Effector memory CD8-positive, alpha-beta T cell (primary cell): ENCODE measurements around the gene RAB18.
A peak's percentile ranks its signal among the peaks of the same experiment; 100 is the strongest.

Source experiments
- ATAC-seq: fragments of 150-1000 bp; cut with Tn5 transposase; replicated peaks from 2 replicates; pipeline ENCODE4 v1.10.0; 2021; ENCODE audit warnings: mild to moderate bottlenecking, moderate library complexity
- DNase-seq, 3 experiments: peaks; one replicate each; pipeline ENCODE4 v3.0.0; 2021
- H3K27ac Mint-ChIP-seq, 2 donors: one replicate each; pipeline ENCODE4 v1.8.0; 2022; ENCODE audit warnings: mild to moderate bottlenecking in 2 of 2, mixed read lengths in 2 of 2, moderate library complexity in 2 of 2
- H3K27me3 Mint-ChIP-seq, 2 donors: one replicate each; pipeline ENCODE4 v1.8.0; 2022; ENCODE audit warnings: mixed read lengths in 2 of 2
- H3K36me3 Mint-ChIP-seq: one replicate; pipeline ENCODE4 v1.8.0; 2022; ENCODE audit warnings: mild to moderate bottlenecking, moderate library complexity, mixed read lengths; ENCODE audit not compliant: insufficient read depth
- H3K4me1 Mint-ChIP-seq, 2 donors: one replicate each; pipeline ENCODE4 v1.8.0; 2022; ENCODE audit warnings: low read depth in 2 of 2, mixed read lengths in 2 of 2
- H3K4me3 Mint-ChIP-seq, 2 donors: one replicate each; pipeline ENCODE4 v1.8.0; 2022; ENCODE audit warnings: mild to moderate bottlenecking in 2 of 2, mixed read lengths in 2 of 2, moderate library complexity in 2 of 2
- H3K9me3 Mint-ChIP-seq, 2 donors: one replicate each; pipeline ENCODE4 v1.8.0; 2022; ENCODE audit warnings: mixed read lengths in 2 of 2

The RAB18 gene

GRCh38 chr10:27514243-27514642 is 10.1 kb downstream of the RAB18 start:
- Mint-ChIP-seq H3K36me3 (peaks cover 87% of the 10 kb centered on the region), H3K9me3 (no peaks in the 10 kb centered on the region), H3K27ac (peak overlapping the region in 1 of 2 donors; percentile 83), H3K27me3 (no peaks in the 10 kb centered on the region), H3K4me1 (peaks cover 44 to 55% of the 10 kb centered on the region in 2 donors), H3K4me3 (peak overlapping the region; percentile 11 to 61)
- no peak for ATAC-seq
- no peak for DNase-seq

GRCh38 chr10:27518261-27518660 is 14.2 kb downstream of the RAB18 start:
- DNase-seq (no peak), ATAC-seq (no peak)
- Mint-ChIP-seq H3K9me3 (no peaks in the 10 kb centered on the region), H3K4me3 (no peak overlapping the region), H3K4me1 (peaks cover 43 to 56% of the 10 kb centered on the region in 2 donors), H3K27me3 (no peaks in the 10 kb centered on the region), H3K27ac (no peak overlapping the region), H3K36me3 (peaks cover 61% of the 10 kb centered on the region)

- Mint-ChIP-seq H3K4me3 (no peak overlapping the region), H3K27me3 (no peaks in the 10 kb centered on the region), H3K4me1 (peaks cover 48 to 71% of the 10 kb centered on the region in 2 donors), H3K9me3 (no peaks in the 10 kb centered on the region), H3K27ac (no peak overlapping the region), H3K36me3 (peaks cover 20% of the 10 kb centered on the region)
- no peak for ATAC-seq
- no peak for DNase-seq
These were observed 21.7 kb downstream of the RAB18 start for GRCh38 chr10:27525819-27526218.

- DNase-seq, result no peak
- Mint-ChIP-seq H3K4me3 (no peak overlapping the region), H3K36me3 (peaks cover 20% of the 10 kb centered on the region), H3K9me3 (no peaks in the 10 kb centered on the region), H3K27ac (no peak overlapping the region), H3K4me1 (peaks cover 49 to 73% of the 10 kb centered on the region in 2 donors), H3K27me3 (no peaks in the 10 kb centered on the region)
- ATAC-seq, result no peak
These were observed 22.1 kb downstream of the RAB18 start for GRCh38 chr10:27526242-27526641.

- no peak overlapping the region for H3K4me3 Mint-ChIP-seq
- peaks cover 23% of the 10 kb centered on the region for H3K36me3 Mint-ChIP-seq
- H3K4me1 Mint-ChIP-seq, result peaks cover 44 to 64% of the 10 kb centered on the region in 2 donors
- ATAC-seq, result no peak
- H3K27me3 Mint-ChIP-seq, result no peaks in the 10 kb centered on the region
- no peaks in the 10 kb centered on the region for H3K9me3 Mint-ChIP-seq
- DNase-seq, result no peak
- peak overlapping the region; percentile 46 to 64 for H3K27ac Mint-ChIP-seq
These were observed 23.7 kb downstream of the RAB18 start for GRCh38 chr10:27527666-27528295.

- Mint-ChIP-seq H3K27me3 (no peaks in the 10 kb centered on the region), H3K27ac (peak overlapping the region; percentile 4 to 23), H3K9me3 (no peaks in the 10 kb centered on the region), H3K4me3 (no peak overlapping the region), H3K4me1 (peaks cover 37 to 56% of the 10 kb centered on the region in 2 donors), H3K36me3 (peaks cover 18% of the 10 kb centered on the region)
- ATAC-seq, result no peak
- DNase-seq, result no peak
These were observed 25.1 kb downstream of the RAB18 start for GRCh38 chr10:27529010-27529783.

GRCh38 chr10:27530477-27530876 is 26.4 kb downstream of the RAB18 start:
- H3K27ac Mint-ChIP-seq, result peak overlapping the region; percentile 23 to 29
- no peaks in the 10 kb centered on the region for H3K27me3 Mint-ChIP-seq
- no peaks in the 10 kb centered on the region for H3K9me3 Mint-ChIP-seq
- H3K4me3 Mint-ChIP-seq, result no peak overlapping the region
- H3K4me1 Mint-ChIP-seq, result peaks cover 30 to 45% of the 10 kb centered on the region in 2 donors
- peaks cover 11% of the 10 kb centered on the region for H3K36me3 Mint-ChIP-seq
- DNase-seq (no peak), ATAC-seq (no peak)

- ATAC-seq, result peak; percentile 85
- Mint-ChIP-seq H3K36me3 (peaks cover 11% of the 10 kb centered on the region), H3K4me1 (peaks cover 27 to 45% of the 10 kb centered on the region in 2 donors), H3K27ac (peak overlapping the region; percentile 78 to 85), H3K9me3 (no peaks in the 10 kb centered on the region), H3K4me3 (peak overlapping the region; percentile 28 to 63), H3K27me3 (no peaks in the 10 kb centered on the region)
- DNase-seq, result no peak
These were observed 27.3 kb downstream of the RAB18 start for GRCh38 chr10:27531336-27531847.

GRCh38 chr10:27534161-27534700 is 30.1 kb downstream of the RAB18 start:
- Mint-ChIP-seq H3K27me3 (no peaks in the 10 kb centered on the region), H3K4me3 (no peak overlapping the region), H3K9me3 (no peaks in the 10 kb centered on the region), H3K36me3 (peaks cover 12% of the 10 kb centered on the region), H3K27ac (no peak overlapping the region), H3K4me1 (peaks cover 15 to 28% of the 10 kb centered on the region in 2 donors)
- no peak for ATAC-seq
- no peak for DNase-seq

- peaks cover 12% of the 10 kb centered on the region for H3K36me3 Mint-ChIP-seq
- H3K4me3 Mint-ChIP-seq, result no peak overlapping the region
- peaks cover 11 to 19% of the 10 kb centered on the region in 2 donors for H3K4me1 Mint-ChIP-seq
- no peaks in the 10 kb centered on the region for H3K27me3 Mint-ChIP-seq
- no peaks in the 10 kb centered on the region for H3K9me3 Mint-ChIP-seq
- DNase-seq (no peak), ATAC-seq (no peak)
- no peak overlapping the region for H3K27ac Mint-ChIP-seq
These were observed 31.2 kb downstream of the RAB18 start for GRCh38 chr10:27535317-27535716.

GRCh38 chr10:27536437-27536836 is 32.3 kb downstream of the RAB18 start:
- peaks cover 18% of the 10 kb centered on the region for H3K36me3 Mint-ChIP-seq
- ATAC-seq (no peak), DNase-seq (no peak)
- H3K27ac Mint-ChIP-seq, result no peak overlapping the region
- no peaks in the 10 kb centered on the region for H3K27me3 Mint-ChIP-seq
- peaks cover 18 to 21% of the 10 kb centered on the region in 2 donors for H3K4me1 Mint-ChIP-seq
- H3K4me3 Mint-ChIP-seq, result no peak overlapping the region
- no peaks in the 10 kb centered on the region for H3K9me3 Mint-ChIP-seq

GRCh38 chr10:27537166-27537565 is 33.1 kb downstream of the RAB18 start:
- no peak overlapping the region for H3K27ac Mint-ChIP-seq

GRCh38 chr10:27537787-27538186 is 33.7 kb downstream of the RAB18 start:
- Mint-ChIP-seq H3K27me3 (no peaks in the 10 kb centered on the region), H3K9me3 (no peaks in the 10 kb centered on the region), H3K4me3 (no peak overlapping the region), H3K36me3 (peaks cover 21% of the 10 kb centered on the region), H3K27ac (peak overlapping the region; percentile 24 to 44), H3K4me1 (peaks cover 24 to 30% of the 10 kb centered on the region in 2 donors)
- DNase-seq (no peak), ATAC-seq (no peak)

More at GRCh38 chr10:27537166-27537565, 33.1 kb downstream of the RAB18 start:
- Mint-ChIP-seq H3K4me1 (peaks cover 21 to 23% of the 10 kb centered on the region in 2 donors), H3K9me3 (no peaks in the 10 kb centered on the region), H3K27me3 (no peaks in the 10 kb centered on the region), H3K4me3 (no peak overlapping the region), H3K36me3 (peaks cover 19% of the 10 kb centered on the region)
- ATAC-seq (no peak), DNase-seq (no peak)
